Neural cell (in vitro differentiated cells): ENCODE measurements around the gene FXYD1.
"Not testable (repeated sequence)": the region's sequence is repeated elsewhere in the genome, so short reads cannot be mapped to it uniquely, and the experiment has no call there.

Experiments
- CTCF ChIP-seq: fragments of 450-650 bp; IDR thresholded peaks from 2 replicates; pipeline ENCODE4 v1.5.1; 2014; ENCODE audit warnings: antibody characterized with exemption, mild to moderate bottlenecking, moderate library complexity; ENCODE audit not compliant: poor library complexity, severe bottlenecking
- EP300 ChIP-seq: fragments of 450-650 bp; conservative IDR thresholded peaks from 2 replicates; pipeline ENCODE4 v1.6.1; 2014; ENCODE audit warnings: antibody characterized with exemption, mild to moderate bottlenecking, moderate library complexity; ENCODE audit not compliant: poor library complexity, severe bottlenecking
- EZH2 ChIP-seq: fragments of 200-600, 300-800 bp; shearing (Covaris generic), sonication (generic); IDR thresholded peaks from 2 replicates; pipeline ENCODE4 v1.6.1; 2014; ENCODE audit warnings: antibody characterized with exemption, low read length, borderline replicate concordance, mild to moderate bottlenecking; ENCODE audit not compliant: insufficient read depth, poor library complexity, severe bottlenecking
- MXI1 ChIP-seq: fragments of 450-650 bp; conservative IDR thresholded peaks from 2 replicates; pipeline ENCODE4 v1.6.1; 2014; ENCODE audit warnings: antibody characterized with exemption, mild to moderate bottlenecking; ENCODE audit not compliant: poor library complexity, severe bottlenecking
- POLR2AphosphoS5 ChIP-seq: IDR thresholded peaks from 2 replicates; pipeline ENCODE4 v1.6.1; 2012
- REST ChIP-seq: IDR thresholded peaks from 2 replicates; pipeline ENCODE4 v1.6.1; 2012; ENCODE audit warnings: borderline replicate concordance
- SMC3 ChIP-seq: fragments of 450-650 bp; conservative IDR thresholded peaks from 2 replicates; pipeline ENCODE4 v1.6.1; 2014; ENCODE audit warnings: antibody characterized with exemption, mild to moderate bottlenecking, moderate library complexity; ENCODE audit not compliant: poor library complexity

- TF ChIP-seq CTCF, REST, SMC3, MXI1, EZH2, POLR2AphosphoS5, EP300: not testable (repeated sequence)
Observed at GRCh38 chr19:35153129-35153522, 14.5 kb downstream of the FXYD1 start.
